Measurements from ENCODE around the gene UBL3. TPM values are rescaled to one million over a fixed set of nuclear protein-coding genes. Genes with fewer than 3 reads are reported as not detected.

The UBL3 gene
- total RNA-seq, 1 experiment from 2014 or later: 10.7 TPM

DNA sequence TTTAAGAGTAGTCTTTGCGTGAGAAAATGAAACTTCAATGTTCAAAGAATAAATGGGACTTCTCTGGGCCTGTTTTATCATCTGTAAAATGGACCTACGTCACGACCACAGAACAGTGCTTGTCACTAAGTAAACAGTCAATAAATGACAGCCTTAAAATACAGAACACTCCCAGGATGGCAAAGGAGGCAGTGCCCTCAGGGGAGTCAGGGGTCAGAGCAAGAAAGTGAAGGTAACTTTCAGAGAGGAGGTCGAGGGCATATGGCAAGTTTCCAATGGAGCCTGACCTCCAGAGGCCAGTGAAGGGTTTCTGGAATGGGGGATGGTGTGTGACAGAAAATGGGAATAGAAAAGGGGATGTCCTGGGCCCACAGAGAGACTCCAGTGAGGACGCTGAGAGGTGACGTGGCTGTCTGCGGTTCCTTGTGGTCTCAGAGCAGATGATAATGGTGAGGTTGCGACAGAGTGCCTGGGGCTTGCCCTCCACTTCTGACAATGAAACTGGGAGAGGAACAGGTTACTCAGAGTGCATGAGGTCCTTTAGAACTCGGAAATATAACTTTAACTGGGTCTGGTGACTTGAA lies 91.8 kb downstream of the UBL3 start:
- Histone ChIP-seq H3K27me3 (ENCODE audit: insufficient read depth, low read length) (no peaks in the 10 kb centered on the region), H3K9me3 (ENCODE audit: control insufficient read depth in 1 of 2, insufficient read depth in 1 of 2, low read depth in 1 of 2, low read length in 2 of 2) (no peaks in the 10 kb centered on the region), H3K79me2 (ENCODE audit: insufficient read depth, low read length) (no peaks in the 10 kb centered on the region), H4K20me1 (ENCODE audit: insufficient read depth) (no peaks in the 10 kb centered on the region), H3K9ac (ENCODE audit: low read length) (no peak overlapping the region), H3K4me2 (ENCODE audit: low read length) (no peak overlapping the region), H3K27ac (ENCODE audit: low read depth, low read length) (no peak overlapping the region), H3K4me1 (ENCODE audit: control insufficient read depth in 1 of 2, insufficient read depth in 2 of 2, low read length in 2 of 2) (peaks cover under 1 to 3% of the 10 kb centered on the region in 2 experiments; a peak in 1 of 4 replicates), H2AFZ (ENCODE audit: low read depth, low read length, poor library complexity, severe bottlenecking) (no peak overlapping the region), H3K9me2 (ENCODE audit: insufficient read depth) (no peaks in the 10 kb centered on the region), H3K36me3 (ENCODE audit: control insufficient read depth in 1 of 2, insufficient read depth in 2 of 2, low read length in 2 of 2) (no peaks in the 10 kb centered on the region), H3K4me3 (replicated peaks in 1 of 2; ENCODE audit: low read depth in 1 of 2, low read length in 2 of 2) (no peak overlapping the region)
- no TSS peak for BruUV-seq (replicated peaks)
- ChIA-PET POLR2A (no interaction called here), RAD21 (ENCODE audit: low non-redundant PET in 1 of 2, low total read pairs in 2 of 2, uncharacterized antibody in 2 of 2, unreplicated experiment in 2 of 2) (no interaction called here), CTCF (interaction anchor here (1.2 kb wide), 1 partner anchor 356 kb away, joined by 5 read pairs; no protein-coding TSS in a partner anchor)
- TF ChIP-seq SP1 (IDR thresholded peaks at IDR 0.05; ENCODE audit: low read depth): no peak
- intact Hi-C loops (cut with micrococcal nuclease): no loop called here
- DNase-seq (ENCODE audit: low read depth, low spot score) (no peak), ATAC-seq (no peak)

DNA sequence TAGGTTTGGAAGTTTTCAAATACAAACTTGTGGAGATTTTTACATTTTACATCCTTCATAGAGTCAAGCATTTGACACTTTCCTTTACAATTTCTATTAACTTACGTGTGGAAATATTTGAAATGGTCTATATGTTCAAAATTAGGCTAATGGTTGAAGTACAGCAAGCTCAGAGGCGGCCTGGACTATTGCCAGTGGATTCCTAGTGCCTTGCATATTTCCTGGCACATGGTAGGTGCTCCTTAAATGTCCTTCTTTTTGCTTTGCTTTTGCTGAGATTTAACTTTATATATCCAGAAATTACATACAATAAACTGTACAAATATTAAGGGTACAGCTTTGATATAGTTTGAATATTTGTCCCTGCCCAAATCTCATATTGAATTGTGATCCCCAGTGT lies 93.9 kb downstream of the UBL3 start:
- no peak overlapping the region for H3K27ac ChIP-seq (ENCODE audit: low read depth, low read length)
- POLR2A ChIA-PET: no interaction called here

More for the DNA sequence above, 93.9 kb downstream of the UBL3 start:
- intact Hi-C loops (cut with micrococcal nuclease): no loop called here
- no peaks in the 10 kb centered on the region for H3K27me3 ChIP-seq (ENCODE audit: insufficient read depth, low read length)
- no peak overlapping the region for H3K9ac ChIP-seq (ENCODE audit: low read length)
- no peaks in the 10 kb centered on the region for H3K36me3 ChIP-seq (ENCODE audit: control insufficient read depth in 1 of 2, insufficient read depth in 2 of 2, low read length in 2 of 2)
- H3K9me3 ChIP-seq (ENCODE audit: control insufficient read depth in 1 of 2, insufficient read depth in 1 of 2, low read depth in 1 of 2, low read length in 2 of 2): no peaks in the 10 kb centered on the region
- H3K4me3 ChIP-seq (replicated peaks in 1 of 2; ENCODE audit: low read depth in 1 of 2, low read length in 2 of 2): no peak overlapping the region
- H4K20me1 ChIP-seq (ENCODE audit: insufficient read depth): no peaks in the 10 kb centered on the region
- ATAC-seq (no peak), DNase-seq (ENCODE audit: low read depth, low spot score) (no peak)
- CTCF ChIA-PET: interaction anchor here (0.9 to 1.4 kb wide), 2 partner anchors 14 to 15 kb away, joined by 3 to 6 read pairs; no protein-coding TSS in a partner anchor
- H3K4me2 ChIP-seq (ENCODE audit: low read length): no peak overlapping the region
- peaks cover 0 to 3% of the 10 kb centered on the region in 2 experiments; a peak in 1 of 4 replicates for H3K4me1 ChIP-seq (ENCODE audit: control insufficient read depth in 1 of 2, insufficient read depth in 2 of 2, low read length in 2 of 2)
- no peaks in the 10 kb centered on the region for H3K9me2 ChIP-seq (ENCODE audit: insufficient read depth)
- no TSS peak for BruUV-seq (replicated peaks)
- no peak for TF ChIP-seq EGR1 (IDR thresholded peaks at IDR 0.05; ENCODE audit: low read depth)
- no peak for TF ChIP-seq ZBTB33 (IDR thresholded peaks at IDR 0.05; ENCODE audit: extremely low read depth, insufficient replicate concordance, low read length)
- no peak for TF ChIP-seq EZH2 (IDR thresholded peaks at IDR 0.05)
- TF ChIP-seq EZH2phosphoT487 (IDR thresholded peaks at IDR 0.05; ENCODE audit: borderline replicate concordance): no peak
- no peak for TF ChIP-seq SRF (IDR thresholded peaks at IDR 0.05; ENCODE audit: low read depth)
- TF ChIP-seq CBX3 (IDR thresholded peaks at IDR 0.05; ENCODE audit: low read depth): no peak
- H2AFZ ChIP-seq (ENCODE audit: low read depth, low read length, poor library complexity, severe bottlenecking): no peak overlapping the region
- RAD21 ChIA-PET (ENCODE audit: low non-redundant PET in 1 of 2, low total read pairs in 2 of 2, uncharacterized antibody in 2 of 2, unreplicated experiment in 2 of 2): no interaction called here
- no peaks in the 10 kb centered on the region for H3K79me2 ChIP-seq (ENCODE audit: insufficient read depth, low read length)
